HT-29 (cell line): ENCODE measurements around the gene TYW1B. TPM values are rescaled to one million over a fixed set of nuclear protein-coding genes. Genes with fewer than 3 reads are reported as not detected.
A peak's percentile ranks its signal among the peaks of the same experiment; 100 is the strongest.
"Not testable (repeated sequence)": the region's sequence is repeated elsewhere in the genome, so short reads cannot be mapped to it uniquely, and the experiment has no call there.

Experiments used
- DNase-seq: peaks from one replicate; pipeline ENCODE4 v3.0.0-alpha.2; 2015; ENCODE audit warnings: low spot score
- total RNA-seq: library from RNA; depleted of rRNA; stranded (reverse); fragments of >200 nt; shearing (Covaris generic); gene quantifications from 2 replicates; pipeline ENCODE4 v1.2.3, GENCODE V29; 2014

TYW1B gene
- total RNA-seq, 1 experiment from 2014 or later: 1.5 TPM

GRCh38 chr7:72700548-72700947, 127.5 kb downstream of the TYW1B start:
- DNase-seq: not testable (repeated sequence)

GRCh38 chr7:72697066-72697465, 130.9 kb downstream of the TYW1B start:
- not testable (repeated sequence) for DNase-seq

GRCh38 chr7:72696643-72697042, 131.4 kb downstream of the TYW1B start:
- DNase-seq: not testable (repeated sequence)

GRCh38 chr7:72695482-72695881, 132.5 kb downstream of the TYW1B start:
- DNase-seq: not testable (repeated sequence)

- DNase-seq: not testable (repeated sequence)
Measured at GRCh38 chr7:72691442-72691841, 136.6 kb downstream of the TYW1B start.

GRCh38 chr7:72690177-72690576, 137.8 kb downstream of the TYW1B start:
- not testable (repeated sequence) for DNase-seq

- not testable (repeated sequence) for DNase-seq
Measured at GRCh38 chr7:72689344-72689743, 138.7 kb downstream of the TYW1B start.

GRCh38 chr7:72681211-72681610, 146.8 kb downstream of the TYW1B start:
- DNase-seq: not testable (repeated sequence)

GRCh38 chr7:72676880-72677279, 151.1 kb downstream of the TYW1B start:
- DNase-seq: not testable (repeated sequence)

GRCh38 chr7:72676086-72676690, 151.8 kb downstream of the TYW1B start:
- peak; percentile 25 for DNase-seq

GRCh38 chr7:72675686-72676085, 152.3 kb downstream of the TYW1B start:
- not testable (repeated sequence) for DNase-seq

GRCh38 chr7:72674394-72674793, 153.6 kb downstream of the TYW1B start:
- no peak for DNase-seq

- DNase-seq: not testable (repeated sequence)
Measured at GRCh38 chr7:72670850-72671249, 157.2 kb downstream of the TYW1B start.

- DNase-seq: not testable (repeated sequence)
Measured at GRCh38 chr7:72668435-72668834, 159.6 kb downstream of the TYW1B start.

- not testable (repeated sequence) for DNase-seq
Measured at GRCh38 chr7:72667049-72667448, 161.0 kb downstream of the TYW1B start.

- DNase-seq: not testable (repeated sequence)
Measured at GRCh38 chr7:72648574-72648973, 179.4 kb downstream of the TYW1B start.

- DNase-seq: not testable (repeated sequence)
Measured at GRCh38 chr7:72643708-72644107, 184.3 kb downstream of the TYW1B start.

- DNase-seq: not testable (repeated sequence)
Measured at GRCh38 chr7:72641485-72642248, 186.3 kb downstream of the TYW1B start.

GRCh38 chr7:72640740-72641139, 187.3 kb downstream of the TYW1B start:
- DNase-seq: not testable (repeated sequence)

GRCh38 chr7:72635273-72635908, 192.6 kb downstream of the TYW1B start:
- DNase-seq: not testable (repeated sequence)

- peak; percentile 14 for DNase-seq
Measured at GRCh38 chr7:72632765-72633292, 195.2 kb downstream of the TYW1B start.

GRCh38 chr7:72628375-72628774, 199.6 kb downstream of the TYW1B start:
- DNase-seq: not testable (repeated sequence)
